Measurements from ENCODE around the gene RPL37A. TPM values are rescaled to one million over a fixed set of nuclear protein-coding genes. Genes with fewer than 3 reads are reported as not detected.

The RPL37A gene
- total RNA-seq, 1 donor from 2014 or later = 3,296 TPM

DNA sequence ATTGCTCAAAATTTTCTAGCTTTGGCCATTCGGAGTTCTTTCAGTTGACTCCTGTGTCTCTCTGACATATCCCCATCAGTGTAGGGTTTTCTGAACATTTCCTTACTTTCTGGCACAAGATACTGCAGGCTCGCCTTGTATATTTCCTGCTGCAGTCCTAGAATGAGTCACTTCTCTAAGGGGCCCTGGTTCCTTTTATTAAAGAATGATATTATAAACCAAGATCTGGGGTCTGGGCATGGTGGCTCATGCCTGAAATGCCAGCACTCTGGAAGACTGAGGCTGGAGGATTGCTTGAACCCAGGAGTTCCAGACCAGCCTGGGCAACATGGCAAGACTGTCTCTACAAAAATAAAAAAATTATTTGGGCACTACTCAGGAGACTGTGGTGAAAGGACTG is 3.0 kb upstream of the RPL37A start:
- intact Hi-C loops (cut with micrococcal nuclease) = loop anchor here (5.0 kb wide), 1 partner anchor 362 kb away; no protein-coding TSS in a partner anchor
- peaks cover 36% of the 10 kb centered on the region for H3K4me1 Mint-ChIP-seq (ENCODE audit: low read depth)
- peaks cover 32% of the 10 kb centered on the region for H3K36me3 Mint-ChIP-seq (ENCODE audit: low read depth)
- H3K27ac Mint-ChIP-seq = no peak overlapping the region
- H3K9me3 Mint-ChIP-seq = no peaks in the 10 kb centered on the region
- no peaks in the 10 kb centered on the region for H3K27me3 Mint-ChIP-seq (ENCODE audit: low read depth)
- DNase-seq (ENCODE audit: low spot score) = no peak
- no peak overlapping the region for H3K4me3 Mint-ChIP-seq (ENCODE audit: low read depth)

DNA sequence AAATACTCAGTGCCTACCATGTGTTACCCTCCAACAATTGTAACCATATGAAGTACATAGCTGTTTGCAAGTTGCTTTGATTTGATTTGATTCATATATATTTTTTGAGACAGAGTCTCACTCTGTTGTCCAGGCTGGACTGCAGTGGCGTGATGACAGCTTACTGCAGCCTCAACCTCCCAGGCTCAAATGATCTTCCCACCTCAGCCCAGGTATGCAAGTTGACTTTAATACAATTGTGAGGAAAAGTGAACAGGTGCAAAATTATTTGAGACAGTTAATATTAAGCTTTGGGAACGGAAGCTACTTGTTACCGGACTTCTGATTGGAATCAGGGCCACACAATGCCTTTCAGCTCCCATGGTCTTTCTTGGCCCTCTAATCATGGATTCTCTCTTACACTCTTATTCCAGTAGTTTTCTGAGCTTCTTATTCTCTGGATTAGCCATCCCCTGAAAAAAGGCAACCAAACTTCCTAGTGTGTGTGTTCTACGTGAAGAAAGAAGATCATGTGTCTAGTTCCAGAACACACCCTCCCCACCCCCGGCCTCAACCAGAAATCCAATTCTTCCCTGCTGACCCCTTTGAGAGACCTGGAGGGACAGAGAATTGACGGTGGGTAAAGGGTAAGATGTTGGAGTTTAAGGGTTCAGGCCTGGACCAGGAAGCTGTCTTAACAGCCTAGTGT is 1.1 kb upstream of the RPL37A start:
- DNase-seq (ENCODE audit: low spot score) = no peak
- Mint-ChIP-seq H3K4me3 (ENCODE audit: low read depth) (peak overlapping the region; percentile 95), H3K27ac (peak overlapping the region; percentile 86), H3K36me3 (ENCODE audit: low read depth) (peaks cover 49% of the 10 kb centered on the region), H3K4me1 (ENCODE audit: low read depth) (peaks cover 49% of the 10 kb centered on the region), H3K27me3 (ENCODE audit: low read depth) (no peaks in the 10 kb centered on the region), H3K9me3 (no peaks in the 10 kb centered on the region)
- intact Hi-C loops (cut with micrococcal nuclease) = loop anchor here (1.0 to 5.0 kb wide), 3 partner anchors 22 to 360 kb away; partner anchors contain the start of gene SMARCAL1

GRCh38 chr2:216498070-216498378 is 620 bp upstream of the RPL37A start:
- Mint-ChIP-seq H3K4me1 (ENCODE audit: low read depth) (peaks cover 53% of the 10 kb centered on the region), H3K36me3 (ENCODE audit: low read depth) (peaks cover 54% of the 10 kb centered on the region), H3K27me3 (ENCODE audit: low read depth) (no peaks in the 10 kb centered on the region), H3K4me3 (ENCODE audit: low read depth) (peak overlapping the region; percentile 95), H3K27ac (peak overlapping the region; percentile 86), H3K9me3 (no peaks in the 10 kb centered on the region)
- DNase-seq (ENCODE audit: low spot score) = no peak
- intact Hi-C loops (cut with micrococcal nuclease) = loop anchor here (1.0 to 5.0 kb wide), 3 partner anchors 23 to 359 kb away; partner anchors contain the start of gene SMARCAL1

- H3K4me3 Mint-ChIP-seq (ENCODE audit: low read depth) = peak overlapping the region; percentile 95
- H3K4me1 Mint-ChIP-seq (ENCODE audit: low read depth) = peaks cover 61% of the 10 kb centered on the region
Measured at GRCh38 chr2:216499641-216500218, 1.1 kb downstream of the RPL37A start.

DNA sequence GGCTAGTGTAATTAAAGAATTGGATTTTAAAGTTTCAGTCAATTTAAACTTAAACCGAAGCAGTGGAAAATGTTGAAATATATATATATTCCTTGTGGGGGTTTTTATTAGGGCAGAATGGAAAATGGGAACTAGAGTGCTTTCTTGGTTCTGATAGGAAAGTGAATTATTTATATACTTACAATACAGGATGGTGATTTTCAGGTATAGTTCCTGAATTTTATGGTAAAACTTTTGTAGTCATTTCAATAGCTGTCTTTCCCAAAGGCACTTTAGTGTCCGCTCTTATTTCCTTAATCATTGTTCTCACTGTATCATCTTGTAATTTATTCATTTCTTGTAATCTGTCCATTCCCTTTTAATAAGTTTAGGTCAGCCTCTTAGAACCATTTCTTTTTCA is 1.9 kb downstream of the RPL37A start:
- no peak for DNase-seq (ENCODE audit: low spot score)
- peaks cover 64% of the 10 kb centered on the region for H3K4me1 Mint-ChIP-seq (ENCODE audit: low read depth)
- peak overlapping the region; percentile 95 for H3K4me3 Mint-ChIP-seq (ENCODE audit: low read depth)
- peak overlapping the region; percentile 86 for H3K27ac Mint-ChIP-seq
- intact Hi-C loops (cut with micrococcal nuclease) = loop anchor here (10.0 kb wide), 1 partner anchor 724 kb away; no protein-coding TSS in a partner anchor
- H3K9me3 Mint-ChIP-seq = no peaks in the 10 kb centered on the region
- H3K36me3 Mint-ChIP-seq (ENCODE audit: low read depth) = peaks cover 76% of the 10 kb centered on the region
- no peaks in the 10 kb centered on the region for H3K27me3 Mint-ChIP-seq (ENCODE audit: low read depth)

More at GRCh38 chr2:216499641-216500218, 1.1 kb downstream of the RPL37A start:
- H3K9me3 Mint-ChIP-seq = no peaks in the 10 kb centered on the region
- intact Hi-C loops (cut with micrococcal nuclease) = loop anchor here (5.0 to 10.0 kb wide), 2 partner anchors 358 to 725 kb away; no protein-coding TSS in a partner anchor
- H3K27me3 Mint-ChIP-seq (ENCODE audit: low read depth) = no peaks in the 10 kb centered on the region
- peak overlapping the region; percentile 86 for H3K27ac Mint-ChIP-seq
- DNase-seq (ENCODE audit: low spot score) = no peak
- H3K36me3 Mint-ChIP-seq (ENCODE audit: low read depth) = peaks cover 69% of the 10 kb centered on the region

- H3K4me3 Mint-ChIP-seq (ENCODE audit: low read depth) = peak overlapping the region; percentile 95
- DNase-seq (ENCODE audit: low spot score) = no peak
- peaks cover 58% of the 10 kb centered on the region for H3K4me1 Mint-ChIP-seq (ENCODE audit: low read depth)
- no peaks in the 10 kb centered on the region for H3K9me3 Mint-ChIP-seq
- no peaks in the 10 kb centered on the region for H3K27me3 Mint-ChIP-seq (ENCODE audit: low read depth)
- H3K27ac Mint-ChIP-seq = no peak overlapping the region
- peaks cover 89% of the 10 kb centered on the region for H3K36me3 Mint-ChIP-seq (ENCODE audit: low read depth)
- intact Hi-C loops (cut with micrococcal nuclease) = loop anchor here (10.0 kb wide), 1 partner anchor 723 kb away; no protein-coding TSS in a partner anchor
Measured at GRCh38 chr2:216501854-216502253, 3.2 kb downstream of the RPL37A start.

DNA sequence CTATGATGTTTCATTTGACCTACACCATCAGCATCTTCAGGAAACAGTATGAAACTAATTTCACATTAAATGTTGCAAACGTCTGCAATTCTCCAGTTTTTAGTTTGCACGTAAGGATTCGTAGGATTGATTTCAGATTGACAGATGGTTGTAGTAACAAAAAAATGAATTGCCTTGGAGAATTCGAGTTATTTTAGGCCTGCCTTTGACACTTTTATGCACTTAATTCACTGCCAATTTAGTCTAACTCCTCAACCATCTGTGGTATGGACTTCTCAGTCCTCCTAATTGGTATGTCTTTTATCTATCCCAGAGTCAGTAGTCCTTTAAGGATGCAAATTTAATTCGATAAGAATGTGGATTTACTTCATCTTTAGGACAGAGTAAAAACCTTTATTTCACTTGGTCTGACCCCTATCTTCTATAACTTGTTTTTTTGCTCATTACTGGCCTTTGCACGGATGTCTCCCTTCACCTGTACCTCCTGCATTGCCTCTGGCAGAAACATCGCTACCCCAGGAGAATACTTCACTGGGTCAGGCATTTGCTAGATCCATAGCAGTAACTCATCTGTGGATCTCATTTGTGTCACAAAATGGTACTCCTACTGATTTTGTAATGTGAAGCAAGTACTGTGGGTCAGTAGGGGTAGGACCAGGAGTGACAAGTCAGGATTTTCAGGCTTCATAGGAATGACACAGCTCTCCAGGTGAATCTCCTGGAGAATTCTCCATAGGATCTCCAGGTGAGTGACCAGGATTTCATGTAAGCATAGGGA is 3.9 kb downstream of the RPL37A start:
- Mint-ChIP-seq H3K27me3 (ENCODE audit: low read depth) (no peaks in the 10 kb centered on the region), H3K27ac (peak overlapping the region; percentile 60), H3K9me3 (no peaks in the 10 kb centered on the region), H3K36me3 (ENCODE audit: low read depth) (peaks cover 90% of the 10 kb centered on the region), H3K4me1 (ENCODE audit: low read depth) (peaks cover 53% of the 10 kb centered on the region), H3K4me3 (ENCODE audit: low read depth) (peak overlapping the region; percentile 68)
- DNase-seq (ENCODE audit: low spot score) = no peak
- intact Hi-C loops (cut with micrococcal nuclease) = loop anchor here (10.0 kb wide), 1 partner anchor 722 kb away; no protein-coding TSS in a partner anchor

DNA sequence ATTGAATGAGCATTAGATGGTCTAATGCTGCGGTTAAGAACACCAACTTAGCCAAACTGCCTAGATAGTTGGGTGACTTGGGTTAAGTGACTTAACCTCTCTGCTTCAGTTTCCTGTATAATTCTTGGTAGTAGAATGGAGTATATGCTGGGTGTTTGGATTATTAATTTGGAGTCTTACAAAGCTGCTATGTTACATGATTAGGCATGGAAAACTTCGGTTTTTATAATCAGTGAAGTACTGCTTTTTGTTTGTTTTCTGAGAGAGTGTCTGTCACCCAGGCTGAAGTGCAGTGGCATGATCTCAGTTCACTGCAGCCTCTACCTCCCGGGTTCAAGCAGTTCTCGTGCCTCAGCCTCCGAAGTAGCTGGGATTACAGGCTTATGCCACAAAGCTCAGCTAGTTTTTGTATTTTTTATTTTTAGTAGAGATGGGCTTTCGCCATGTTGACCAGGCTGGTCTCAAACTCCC is 4.5 kb downstream of the RPL37A start:
- intact Hi-C loops (cut with micrococcal nuclease) = loop anchor here (10.0 kb wide), 1 partner anchor 722 kb away; no protein-coding TSS in a partner anchor
- Mint-ChIP-seq H3K9me3 (no peaks in the 10 kb centered on the region), H3K27me3 (ENCODE audit: low read depth) (no peaks in the 10 kb centered on the region), H3K4me1 (ENCODE audit: low read depth) (peaks cover 47% of the 10 kb centered on the region), H3K36me3 (ENCODE audit: low read depth) (peaks cover 89% of the 10 kb centered on the region), H3K4me3 (ENCODE audit: low read depth) (no peak overlapping the region), H3K27ac (no peak overlapping the region)
- no peak for DNase-seq (ENCODE audit: low spot score)

DNA sequence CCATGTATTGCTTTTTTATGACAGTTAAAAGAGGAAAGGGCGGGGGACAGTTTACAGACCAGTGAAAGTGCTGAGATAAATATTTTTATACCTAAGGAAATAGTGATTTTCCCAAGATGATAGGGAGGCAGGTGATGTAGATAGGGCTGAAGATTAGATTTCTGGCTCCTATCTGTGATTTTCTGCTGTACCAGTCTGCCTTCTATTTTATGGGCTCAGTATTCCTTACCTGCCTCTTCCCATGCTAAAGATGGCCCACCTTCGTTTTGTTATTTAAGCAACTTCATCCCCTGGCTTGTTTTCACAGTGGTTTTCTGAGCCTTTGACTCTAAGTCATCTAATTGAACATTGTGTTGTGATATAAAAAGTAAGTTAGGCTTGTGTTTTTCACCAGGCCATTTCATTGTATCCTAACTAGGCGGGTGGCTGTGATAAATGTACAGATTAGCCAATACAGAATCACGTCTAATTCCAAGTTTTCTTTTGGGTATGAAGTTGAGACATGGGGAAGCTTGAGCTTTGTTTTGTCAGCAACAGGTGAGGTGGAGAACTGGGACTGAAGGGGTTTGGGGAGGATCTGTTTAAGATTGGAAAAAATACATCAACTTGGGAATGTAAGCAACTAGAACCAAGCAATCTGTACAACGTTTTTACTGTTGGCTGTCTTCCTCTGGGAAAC is 5.2 kb downstream of the RPL37A start:
- H3K27ac Mint-ChIP-seq = peak overlapping the region; percentile 19
- H3K9me3 Mint-ChIP-seq = no peaks in the 10 kb centered on the region
- intact Hi-C loops (cut with micrococcal nuclease) = loop anchor here (10.0 kb wide), 1 partner anchor 721 kb away; no protein-coding TSS in a partner anchor
- no peak overlapping the region for H3K4me3 Mint-ChIP-seq (ENCODE audit: low read depth)
- no peaks in the 10 kb centered on the region for H3K27me3 Mint-ChIP-seq (ENCODE audit: low read depth)
- H3K4me1 Mint-ChIP-seq (ENCODE audit: low read depth) = peaks cover 47% of the 10 kb centered on the region
- no peak for DNase-seq (ENCODE audit: low spot score)
- H3K36me3 Mint-ChIP-seq (ENCODE audit: low read depth) = peaks cover 87% of the 10 kb centered on the region

DNA sequence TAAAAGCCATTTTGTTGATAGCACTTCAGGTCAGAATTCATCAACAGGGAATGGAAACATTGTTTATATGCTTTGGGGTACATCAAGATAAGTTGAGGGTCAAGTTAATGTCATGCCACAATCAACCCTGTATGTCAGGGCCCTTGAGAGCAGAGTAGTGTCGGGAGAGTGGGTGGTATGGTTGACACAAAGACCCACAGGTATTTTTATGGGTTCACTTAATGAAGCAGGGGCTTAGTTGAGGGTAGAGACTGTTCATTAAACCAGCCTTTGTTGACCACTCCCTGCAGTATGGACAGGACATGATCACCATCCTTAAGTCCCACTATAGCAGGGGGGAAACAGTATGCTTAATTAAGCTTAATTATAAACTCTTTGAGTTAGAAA is 5.7 kb downstream of the RPL37A start:
- Mint-ChIP-seq H3K36me3 (ENCODE audit: low read depth) (peaks cover 85% of the 10 kb centered on the region), H3K4me1 (ENCODE audit: low read depth) (peaks cover 47% of the 10 kb centered on the region), H3K27ac (peak overlapping the region; percentile 19), H3K27me3 (ENCODE audit: low read depth) (no peaks in the 10 kb centered on the region), H3K4me3 (ENCODE audit: low read depth) (no peak overlapping the region), H3K9me3 (no peaks in the 10 kb centered on the region)
- DNase-seq (ENCODE audit: low spot score) = no peak
- intact Hi-C loops (cut with micrococcal nuclease) = loop anchor here (10.0 kb wide), 1 partner anchor 720 kb away; no protein-coding TSS in a partner anchor

DNA sequence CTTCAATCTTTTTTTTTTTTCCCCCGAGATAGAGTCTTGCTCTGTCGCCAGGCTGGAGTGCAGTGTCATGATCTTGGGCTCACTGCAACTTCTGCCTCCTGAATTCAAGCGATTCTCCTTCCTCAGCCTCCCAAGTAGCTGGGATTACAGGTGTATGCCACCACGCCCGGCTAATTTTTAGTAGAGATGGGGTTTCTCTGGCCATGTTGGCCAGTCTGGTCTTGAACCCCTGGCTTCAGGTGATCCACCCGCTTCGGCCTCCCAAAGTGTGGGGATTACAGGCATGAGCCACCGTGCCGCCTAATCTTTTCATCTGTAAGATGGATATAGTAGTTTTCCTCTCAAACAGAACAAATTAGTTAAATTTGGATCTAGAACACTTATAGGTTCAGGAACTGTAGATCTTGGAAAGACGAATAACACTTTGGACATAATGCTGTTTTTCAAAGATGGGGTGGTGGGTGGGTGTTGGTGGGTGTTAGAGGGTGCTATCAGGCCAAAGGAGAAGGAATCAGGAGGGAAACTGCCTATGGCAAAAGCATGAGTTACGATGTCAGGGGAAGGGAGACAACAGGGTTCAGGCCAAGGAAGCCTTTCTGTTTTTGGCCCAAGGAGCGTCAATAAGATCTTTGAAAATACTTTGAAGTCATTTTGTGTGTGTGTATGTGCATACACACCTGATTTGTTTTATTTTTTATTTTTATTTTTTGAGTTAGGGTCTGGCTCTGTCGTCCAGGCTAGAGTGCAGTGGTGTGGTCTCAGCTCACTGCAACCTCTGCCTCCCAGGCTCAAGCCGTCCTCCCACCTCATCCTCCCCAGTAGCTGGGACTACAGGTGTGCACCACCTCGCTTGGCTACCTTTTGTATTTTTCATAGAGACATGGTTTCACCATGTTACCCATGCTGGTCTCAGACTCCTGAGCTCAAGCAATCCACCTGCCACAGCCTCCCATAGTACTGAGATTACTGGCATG is 6.8 kb downstream of the RPL37A start:
- intact Hi-C loops (cut with micrococcal nuclease) = loop anchor here (10.0 kb wide), 1 partner anchor 719 kb away; no protein-coding TSS in a partner anchor
- Mint-ChIP-seq H3K4me1 (ENCODE audit: low read depth) (peaks cover 38% of the 10 kb centered on the region), H3K27me3 (ENCODE audit: low read depth) (no peaks in the 10 kb centered on the region), H3K36me3 (ENCODE audit: low read depth) (peaks cover 81% of the 10 kb centered on the region), H3K9me3 (no peaks in the 10 kb centered on the region), H3K4me3 (ENCODE audit: low read depth) (no peak overlapping the region), H3K27ac (peak overlapping the region; percentile 72)
- DNase-seq (ENCODE audit: low spot score) = no peak
